Left ventricle myocardium superior (tissue), 1 donor: ENCODE results near the gene NAA10. TPM values are rescaled to one million over a fixed set of nuclear protein-coding genes. Genes with fewer than 3 reads are reported as not detected.

ENCODE experiments used
- ATAC-seq: fragments of 200-7000 bp; cut with Tn5 transposase; one replicate; pipeline ENCODE4 v1.9.1; 2020; ENCODE audit warnings: mild to moderate bottlenecking, moderate library complexity
- DNase-seq: peaks from one replicate; pipeline ENCODE4 v3.0.0-alpha.2; 2020
- intact Hi-C: fragments of 100-400 bp; cut with micrococcal nuclease; formaldehyde crosslinking; loops from one replicate; pipeline ENCODE4 v1.11.0; 2022
- total RNA-seq: library from RNA; stranded (reverse); fragmentation: NEBNext Ultra II Directional; extraction: Animal tissue kit (Norgen Biotek cat#: 25700); gene quantifications from one replicate; pipeline ENCODE4 v1.2.1, GENCODE V29; 2021
- donor health status: DM: no; HTN: yes; CAD: no; lungs with severe emphysema.

NAA10 gene
- total RNA-seq, 1 donor from 2014 or later: 72.2 TPM

GRCh38 chrX:153968255-153968654, 33.4 kb upstream of the NAA10 start:
- DNase-seq (no peak), ATAC-seq (no peak)
- intact Hi-C loops: no loop called here

- no peak for DNase-seq
- no peak for ATAC-seq
- intact Hi-C loops: no loop called here
Observed at GRCh38 chrX:153967536-153968224, 32.8 kb upstream of the NAA10 start.

- intact Hi-C loops: no loop called here
- DNase-seq: no peak
Observed at GRCh38 chrX:153966841-153967535, 32.2 kb upstream of the NAA10 start.

GRCh38 chrX:153966283-153966688, 31.4 kb upstream of the NAA10 start:
- peak; percentile 51 for DNase-seq
- ATAC-seq: peak; percentile 5
- intact Hi-C loops: no loop called here

More at GRCh38 chrX:153966841-153967535, 32.2 kb upstream of the NAA10 start:
- ATAC-seq: no peak

- ATAC-seq (no peak), DNase-seq (no peak)
- intact Hi-C loops: no loop called here
Observed at GRCh38 chrX:153965406-153965805, 30.6 kb upstream of the NAA10 start.

GRCh38 chrX:153964105-153964504, 29.3 kb upstream of the NAA10 start:
- no peak for ATAC-seq
- intact Hi-C loops: no loop called here

GRCh38 chrX:153963546-153963945, 28.7 kb upstream of the NAA10 start:
- ATAC-seq (no peak), DNase-seq (no peak)
- intact Hi-C loops: no loop called here

More at GRCh38 chrX:153964105-153964504, 29.3 kb upstream of the NAA10 start:
- no peak for DNase-seq

GRCh38 chrX:153961292-153961691, 26.5 kb upstream of the NAA10 start:
- DNase-seq (no peak), ATAC-seq (no peak)
- intact Hi-C loops: no loop called here

GRCh38 chrX:153960786-153961185, 25.9 kb upstream of the NAA10 start:
- no peak for DNase-seq
- intact Hi-C loops: no loop called here
- ATAC-seq: no peak

- DNase-seq (no peak), ATAC-seq (no peak)
- intact Hi-C loops: no loop called here
Observed at GRCh38 chrX:153960077-153960476, 25.2 kb upstream of the NAA10 start.

GRCh38 chrX:153959649-153960048, 24.8 kb upstream of the NAA10 start:
- intact Hi-C loops: loop anchor here (10.0 kb wide), 1 partner anchor 195 kb away; the partner anchor contains the start of gene PLXNB3
- ATAC-seq: no peak

GRCh38 chrX:153958605-153959004, 23.8 kb upstream of the NAA10 start:
- no peak for ATAC-seq
- intact Hi-C loops: loop anchor here (10.0 kb wide), 1 partner anchor 194 kb away; the partner anchor contains the start of gene PLXNB3
- no peak for DNase-seq

More at GRCh38 chrX:153959649-153960048, 24.8 kb upstream of the NAA10 start:
- DNase-seq: no peak

- intact Hi-C loops: loop anchor here (10.0 kb wide), 1 partner anchor 192 kb away; the partner anchor contains the start of gene PLXNB3
- ATAC-seq (no peak), DNase-seq (no peak)
Observed at GRCh38 chrX:153957224-153957623, 22.4 kb upstream of the NAA10 start.

- ATAC-seq (no peak), DNase-seq (no peak)
- intact Hi-C loops: loop anchor here (10.0 kb wide), 1 partner anchor 191 kb away; the partner anchor contains the start of gene PLXNB3
Observed at GRCh38 chrX:153956044-153956907, 21.4 kb upstream of the NAA10 start.

GRCh38 chrX:153955228-153955732, 20.4 kb upstream of the NAA10 start:
- DNase-seq: no peak
- intact Hi-C loops: loop anchor here (10.0 kb wide), 1 partner anchor 190 kb away; the partner anchor contains the start of gene PLXNB3

GRCh38 chrX:153954558-153955227, 19.9 kb upstream of the NAA10 start:
- ATAC-seq (no peak), DNase-seq (no peak)
- intact Hi-C loops: loop anchor here (10.0 kb wide), 1 partner anchor 190 kb away; the partner anchor contains the start of gene PLXNB3

More at GRCh38 chrX:153955228-153955732, 20.4 kb upstream of the NAA10 start:
- ATAC-seq: no peak

GRCh38 chrX:153953892-153954557, 19.2 kb upstream of the NAA10 start:
- intact Hi-C loops: loop anchor here (10.0 kb wide), 1 partner anchor 189 kb away; the partner anchor contains the start of gene PLXNB3
- ATAC-seq (peak; percentile 4), DNase-seq (no peak)

GRCh38 chrX:153953342-153953830, 18.5 kb upstream of the NAA10 start:
- intact Hi-C loops: loop anchor here (10.0 kb wide), 1 partner anchor 189 kb away; the partner anchor contains the start of gene PLXNB3
- peak; percentile 79 for DNase-seq

More at GRCh38 chrX:153953342-153953830, 18.5 kb upstream of the NAA10 start:
- peak; percentile 74 for ATAC-seq
